ENCODE data around the gene ITIH4.

ITIH4 gene

DNA sequence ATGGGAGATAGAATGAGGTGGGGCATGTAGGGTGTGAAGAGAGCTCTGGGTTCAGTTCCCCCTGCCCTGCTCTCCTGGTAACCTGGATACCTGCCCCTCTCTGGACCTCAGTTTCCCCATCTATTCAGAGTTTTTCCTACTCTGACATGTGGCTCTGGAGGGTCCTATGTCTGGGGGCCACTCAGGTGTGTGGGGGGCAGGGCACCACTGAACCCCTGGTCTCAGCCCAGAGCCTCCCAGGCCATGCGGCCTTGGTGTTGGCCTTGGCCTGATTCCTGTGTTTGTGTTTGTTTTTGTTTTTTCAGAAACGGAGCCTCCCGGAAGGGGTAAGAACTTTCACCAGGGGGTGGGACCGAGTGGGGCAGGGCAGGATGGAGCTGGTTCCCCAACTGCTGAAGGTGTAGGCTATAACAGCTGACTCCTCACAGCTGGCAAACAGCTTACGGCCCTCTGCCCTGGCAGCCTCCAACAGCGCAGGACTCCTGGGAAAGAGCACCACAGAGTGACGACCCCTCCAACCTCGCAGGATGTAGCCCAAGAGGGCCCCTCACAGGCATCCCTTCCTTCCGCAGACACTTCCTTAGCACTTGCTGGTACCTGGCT is 35.1 kb downstream of the ITIH4 start:
- DNase-seq = no peak

DNA sequence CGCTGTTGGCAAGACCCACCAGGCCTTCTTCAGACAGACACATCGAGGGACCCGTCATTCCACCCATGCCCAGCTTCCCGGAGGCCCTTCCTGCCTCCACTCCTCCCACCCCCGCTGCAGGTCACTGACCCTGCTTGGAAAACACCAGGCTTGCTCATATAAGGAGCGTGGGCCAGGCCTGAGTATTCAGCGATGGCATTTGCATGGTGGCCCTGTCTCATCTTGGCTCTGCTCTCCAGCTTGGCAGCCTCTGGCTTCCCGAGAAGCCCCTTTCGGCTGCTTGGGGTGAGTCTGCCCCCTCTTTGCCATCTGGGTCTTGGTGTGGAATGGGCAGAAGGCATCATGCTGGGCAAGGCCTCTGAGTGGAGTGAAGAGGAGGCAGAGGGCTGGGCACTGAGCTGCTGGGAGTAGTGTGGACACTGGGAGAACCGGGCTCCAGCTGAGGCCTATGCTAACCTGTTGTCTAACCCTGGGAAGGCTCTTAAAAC is 35.8 kb downstream of the ITIH4 start, which contains the start of gene ITIH3:
TSS of gene ITIH3 (plus strand) at position 185 of the 488 bp plus-strand sequence. CDS start at position 193, 8 bp downstream.
- no peak for DNase-seq

DNA sequence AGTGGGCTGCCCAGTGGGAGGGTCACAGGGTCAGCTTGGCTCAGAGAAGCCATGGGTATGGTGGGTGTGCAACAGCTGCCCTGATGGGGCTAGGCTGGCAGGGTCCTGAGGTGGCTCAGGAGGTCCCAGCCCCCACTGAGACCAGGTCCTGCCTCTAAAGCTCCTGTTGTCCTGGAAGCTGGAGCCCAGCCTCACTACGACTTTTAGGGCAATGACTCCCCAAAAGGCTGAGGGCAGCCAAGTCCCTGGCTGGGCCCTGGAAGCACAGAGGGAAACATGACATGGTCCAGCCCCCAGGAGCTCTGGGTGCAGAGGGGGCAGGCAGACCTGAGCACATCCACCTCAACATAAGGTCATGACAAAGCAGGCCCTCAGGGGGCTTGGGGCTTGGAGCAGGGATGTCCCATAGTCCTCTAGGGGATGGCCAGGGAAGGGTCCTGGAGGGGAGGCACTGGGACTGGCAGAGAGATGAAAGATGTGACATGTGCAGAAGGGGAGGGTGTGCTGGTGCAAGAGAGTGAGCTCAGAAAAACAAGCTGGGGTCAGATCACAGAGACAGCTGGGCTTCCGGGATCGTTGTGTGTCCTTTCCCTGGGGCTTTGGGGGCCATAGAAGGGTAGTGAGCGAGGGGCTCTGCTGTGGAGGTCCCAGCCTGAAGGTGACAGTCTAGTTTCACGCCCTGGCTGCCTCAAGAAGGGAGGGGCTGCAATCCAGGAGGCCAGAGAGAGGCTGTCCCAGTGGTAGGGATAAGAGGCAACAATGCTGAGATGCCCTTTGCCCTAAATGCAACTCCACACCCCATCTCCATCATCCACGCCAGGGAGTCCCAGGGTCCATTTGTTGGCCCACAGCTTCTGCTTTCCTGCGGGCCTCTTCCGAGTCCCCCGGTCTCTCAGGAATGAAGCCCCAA is 36.5 kb downstream of the ITIH4 start:
- no peak for DNase-seq

DNA sequence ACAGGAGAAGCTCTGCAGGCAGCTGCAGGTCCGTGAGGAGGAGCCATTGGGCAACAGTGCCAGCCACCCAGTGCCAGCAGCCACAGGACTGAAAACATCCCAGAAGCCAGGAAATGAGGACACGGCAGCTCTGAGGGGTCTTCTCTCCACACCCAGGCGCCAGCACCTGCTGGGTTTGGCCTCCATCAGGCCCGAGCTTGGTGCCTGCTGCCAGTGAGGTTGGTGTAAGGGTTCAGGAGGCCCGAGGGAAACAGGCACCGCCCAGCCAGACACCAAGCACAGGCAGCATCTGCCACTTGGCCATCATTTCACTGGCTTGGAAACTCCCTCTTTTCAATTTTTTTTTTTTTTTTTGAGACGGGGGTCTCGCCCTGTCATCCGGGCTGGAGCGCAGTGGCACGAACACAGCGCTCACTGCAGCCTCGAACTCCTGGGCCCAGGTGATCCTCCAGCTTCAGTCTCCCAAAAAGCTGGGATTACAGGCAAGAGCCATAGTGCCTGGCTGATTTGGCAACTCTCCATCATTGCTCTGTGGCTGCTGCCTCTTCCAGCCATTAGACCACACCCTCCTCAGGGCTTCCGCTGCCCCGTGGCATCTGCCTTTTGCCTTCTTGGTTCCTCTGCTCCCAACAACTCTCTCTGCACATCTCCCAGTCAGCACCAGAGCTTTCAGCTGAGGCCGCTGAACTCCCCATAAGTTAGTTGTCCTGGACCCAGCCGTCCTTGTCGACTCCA is 37.3 kb downstream of the ITIH4 start:
- no peak for DNase-seq

DNA sequence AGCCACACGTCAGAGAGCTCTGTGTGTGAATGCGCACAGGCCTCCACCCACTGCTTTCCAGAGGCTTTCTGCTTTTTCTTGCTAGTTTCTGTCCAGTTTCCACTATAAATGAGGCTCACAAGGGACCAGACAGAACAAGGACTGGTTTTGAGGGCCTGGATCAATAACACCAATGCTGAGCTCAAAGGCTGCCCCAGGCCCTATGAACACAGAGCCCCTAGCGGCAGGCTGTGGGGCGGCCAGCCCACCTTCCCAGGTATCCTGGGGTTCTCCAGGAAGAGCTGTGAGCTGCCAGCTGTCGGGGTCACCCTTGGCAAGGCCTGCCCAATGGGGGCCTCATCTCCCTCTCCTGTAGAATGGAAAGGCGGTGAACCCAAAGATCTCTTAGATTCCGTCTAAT is 38.1 kb downstream of the ITIH4 start:
- no peak for DNase-seq

DNA sequence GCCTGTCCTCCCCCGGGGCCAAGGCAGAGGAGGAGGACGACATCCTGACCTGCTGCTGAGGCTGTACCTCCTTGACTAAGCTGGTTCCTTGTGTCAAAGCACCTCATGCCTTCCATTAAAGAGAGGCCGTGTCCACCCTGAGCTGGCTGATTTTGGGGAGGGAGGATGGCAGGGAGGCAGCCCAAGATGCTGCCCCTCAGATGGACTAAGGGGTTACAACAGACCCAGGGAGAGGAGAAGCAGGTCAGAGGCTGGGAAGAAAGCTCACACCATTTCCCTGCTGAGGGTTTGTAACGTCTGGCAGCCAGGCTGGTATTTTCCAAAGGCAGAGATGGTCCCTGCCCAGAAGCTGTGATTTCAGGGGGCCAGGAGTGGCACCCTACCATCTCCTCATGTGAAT is 38.5 kb downstream of the ITIH4 start:
- no peak for DNase-seq

DNA sequence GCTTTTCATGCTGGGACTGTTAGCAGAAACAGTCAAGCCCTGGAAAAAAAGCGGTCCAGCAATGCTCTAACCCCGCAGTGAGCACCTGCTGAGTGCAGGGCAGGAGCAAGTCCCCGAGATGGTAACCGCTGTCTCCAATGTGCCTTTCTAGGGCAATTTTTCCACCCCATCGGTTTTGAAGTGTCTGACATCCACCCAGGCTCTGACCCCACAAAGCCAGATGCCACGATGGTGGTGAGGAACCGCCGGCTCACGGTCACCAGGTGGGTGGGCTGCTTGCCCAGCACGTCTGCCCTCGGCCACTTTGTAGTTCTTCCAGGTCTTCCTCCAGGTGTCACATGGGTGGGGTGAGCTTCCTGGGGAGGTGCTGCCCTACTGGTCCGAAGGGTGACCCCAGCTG is 39.1 kb downstream of the ITIH4 start:
- no peak for DNase-seq

DNA sequence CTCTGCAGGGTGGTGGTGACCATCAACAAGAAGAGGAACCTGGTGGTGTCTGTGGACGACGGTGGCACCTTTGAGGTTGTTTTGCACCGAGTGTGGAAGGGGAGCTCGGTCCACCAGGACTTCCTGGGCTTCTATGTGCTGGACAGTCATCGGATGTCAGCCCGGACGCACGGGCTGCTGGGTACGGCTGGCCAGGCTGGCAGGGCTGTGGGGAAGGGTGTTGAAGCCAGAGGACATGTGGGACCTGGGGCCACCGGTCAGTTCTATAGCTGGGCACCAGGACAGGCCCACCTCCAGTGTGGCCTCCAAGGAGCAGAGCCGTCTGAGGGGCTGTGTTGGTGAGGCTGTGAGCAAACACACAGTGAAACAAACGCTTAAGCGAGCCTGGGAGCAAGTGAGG is 39.7 kb downstream of the ITIH4 start:
- no peak for DNase-seq

DNA sequence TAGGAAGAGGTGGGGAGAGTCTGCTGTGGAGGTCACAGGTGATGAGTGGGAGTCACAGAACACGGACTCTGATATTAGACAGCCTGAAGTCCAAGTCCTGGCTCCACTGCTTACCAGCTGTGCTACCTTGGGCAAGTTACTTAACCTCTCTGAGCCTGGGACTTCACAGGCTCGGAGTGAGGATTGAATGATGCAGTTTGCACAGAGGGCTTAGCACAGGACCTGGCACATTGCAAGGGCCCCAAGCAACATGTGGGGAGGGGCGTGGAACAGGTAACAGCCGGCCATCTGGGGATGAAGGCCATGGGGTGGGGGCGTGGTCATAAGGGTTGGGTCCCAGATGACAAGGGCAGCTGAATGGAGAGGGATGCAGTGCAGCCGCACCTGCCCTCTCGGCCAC is 40.1 kb downstream of the ITIH4 start:
- DNase-seq = no peak

DNA sequence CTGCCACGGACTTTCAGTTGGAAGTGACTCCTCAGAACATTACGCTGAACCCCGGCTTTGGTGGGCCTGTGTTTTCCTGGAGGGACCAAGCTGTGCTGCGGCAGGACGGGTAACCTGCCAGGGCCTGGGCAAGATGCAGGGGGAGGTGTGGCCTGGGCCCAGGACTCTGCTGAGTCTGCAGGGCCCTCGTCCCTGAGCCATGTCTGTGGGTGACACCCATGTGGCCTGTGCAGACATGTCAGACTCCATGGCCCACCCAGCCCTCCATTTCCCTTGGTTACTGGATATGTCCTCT is 40.8 kb downstream of the ITIH4 start:
- no peak for DNase-seq

DNA sequence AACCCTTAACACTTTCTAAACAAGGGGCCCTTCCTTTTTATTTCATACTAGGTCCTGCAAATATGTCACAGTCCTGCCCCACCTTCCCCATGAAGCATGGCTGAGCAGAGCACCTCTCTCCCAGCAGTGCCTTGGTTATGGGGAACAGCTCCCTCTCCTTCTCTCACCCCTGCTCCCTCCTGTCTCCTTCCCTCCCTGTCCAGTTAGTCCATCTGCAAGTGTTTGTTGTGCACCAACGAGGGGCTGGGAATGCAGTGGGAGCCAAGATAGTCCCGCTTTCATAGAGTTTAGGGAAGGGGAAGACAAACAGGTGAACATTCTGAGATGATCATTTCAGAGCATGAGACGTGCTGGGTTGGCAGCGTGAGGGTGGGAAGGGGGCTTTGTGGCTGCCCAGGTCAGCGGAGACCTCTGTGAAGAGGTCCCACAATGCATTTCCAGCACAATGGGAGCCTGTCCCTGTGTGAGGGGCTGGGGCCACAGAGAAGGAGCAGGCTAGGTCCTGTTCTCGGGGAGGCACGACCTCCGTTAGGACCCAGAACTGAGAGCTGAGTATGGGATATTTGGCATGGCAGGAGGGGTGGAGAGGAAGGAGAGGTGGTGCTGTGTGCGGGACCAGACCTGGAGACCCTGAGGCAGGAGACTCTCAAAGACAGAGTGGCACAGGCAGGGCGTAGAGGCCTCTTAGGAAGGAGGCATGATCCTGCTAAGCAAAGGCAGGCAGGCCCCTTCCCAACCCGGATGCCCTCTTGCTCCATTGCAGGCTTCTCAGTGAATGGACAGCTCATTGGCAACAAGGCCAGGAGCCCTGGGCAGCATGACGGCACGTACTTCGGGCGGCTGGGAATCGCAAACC is 41.4 kb downstream of the ITIH4 start:
- no peak for DNase-seq

DNA sequence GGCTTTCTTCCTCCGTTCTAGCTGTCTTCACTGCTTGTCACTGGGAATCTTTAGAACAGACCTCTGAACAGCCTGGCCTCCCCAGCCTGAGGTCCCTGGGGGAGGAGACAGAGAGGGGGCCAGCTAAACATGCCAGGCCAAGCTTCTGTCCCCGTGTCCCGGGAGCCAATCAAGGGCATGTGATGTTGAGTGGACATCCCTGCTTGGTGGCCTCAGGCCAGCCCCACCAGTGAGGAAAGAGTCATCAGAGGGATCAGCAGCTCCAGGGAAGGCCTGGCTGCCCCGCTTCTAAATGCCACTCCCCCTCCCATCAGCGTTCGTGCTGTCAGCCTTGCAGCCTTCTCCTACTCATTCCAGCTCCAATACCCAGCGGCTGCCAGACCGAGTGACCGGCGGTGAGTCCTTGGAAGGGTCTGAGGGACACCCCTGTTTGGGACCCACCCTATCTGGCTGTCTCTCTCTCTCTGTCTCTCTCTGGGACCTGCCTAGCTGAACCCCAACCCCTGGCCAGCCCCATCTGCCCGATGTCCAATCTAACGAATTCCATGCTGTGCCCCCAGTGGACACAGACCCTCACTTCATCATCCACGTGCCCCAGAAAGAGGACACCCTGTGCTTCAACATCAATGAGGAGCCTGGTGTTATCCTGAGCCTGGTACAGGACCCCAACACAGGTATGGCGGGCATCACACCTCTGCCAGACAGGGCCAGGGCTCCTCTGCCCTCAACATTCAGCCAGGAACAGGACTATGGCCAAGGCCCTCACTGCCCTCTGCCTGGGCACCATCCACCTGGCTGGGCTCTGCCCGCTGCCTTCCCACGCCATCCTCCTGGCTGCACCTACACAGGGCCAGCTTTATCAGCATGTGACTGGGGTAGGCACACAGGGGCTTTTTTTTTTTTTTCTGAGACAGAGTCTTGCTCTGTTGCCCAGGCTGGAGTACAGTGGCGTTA is 42.5 kb downstream of the ITIH4 start:
- no peak for DNase-seq

DNA sequence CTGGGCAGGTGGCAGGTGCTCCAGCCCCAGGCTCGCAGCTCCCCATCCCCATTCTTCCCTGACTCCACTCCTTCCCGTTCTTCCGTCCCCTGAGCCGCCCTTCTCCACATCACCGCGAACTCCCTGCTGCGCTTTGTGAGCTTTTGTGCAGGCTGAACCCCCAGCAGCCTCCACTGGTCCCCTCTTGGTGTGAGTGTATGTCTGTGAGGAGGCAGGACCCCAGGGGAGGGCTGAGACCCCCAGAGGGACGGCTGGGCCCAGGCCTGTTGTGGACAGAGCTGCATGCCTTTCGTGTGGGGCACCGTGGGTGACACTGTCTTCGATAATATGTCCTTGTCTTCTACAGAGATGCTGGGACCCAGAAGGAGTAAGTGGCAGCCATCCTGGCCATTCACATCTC is 43.2 kb downstream of the ITIH4 start:
- DNase-seq = no peak

DNA sequence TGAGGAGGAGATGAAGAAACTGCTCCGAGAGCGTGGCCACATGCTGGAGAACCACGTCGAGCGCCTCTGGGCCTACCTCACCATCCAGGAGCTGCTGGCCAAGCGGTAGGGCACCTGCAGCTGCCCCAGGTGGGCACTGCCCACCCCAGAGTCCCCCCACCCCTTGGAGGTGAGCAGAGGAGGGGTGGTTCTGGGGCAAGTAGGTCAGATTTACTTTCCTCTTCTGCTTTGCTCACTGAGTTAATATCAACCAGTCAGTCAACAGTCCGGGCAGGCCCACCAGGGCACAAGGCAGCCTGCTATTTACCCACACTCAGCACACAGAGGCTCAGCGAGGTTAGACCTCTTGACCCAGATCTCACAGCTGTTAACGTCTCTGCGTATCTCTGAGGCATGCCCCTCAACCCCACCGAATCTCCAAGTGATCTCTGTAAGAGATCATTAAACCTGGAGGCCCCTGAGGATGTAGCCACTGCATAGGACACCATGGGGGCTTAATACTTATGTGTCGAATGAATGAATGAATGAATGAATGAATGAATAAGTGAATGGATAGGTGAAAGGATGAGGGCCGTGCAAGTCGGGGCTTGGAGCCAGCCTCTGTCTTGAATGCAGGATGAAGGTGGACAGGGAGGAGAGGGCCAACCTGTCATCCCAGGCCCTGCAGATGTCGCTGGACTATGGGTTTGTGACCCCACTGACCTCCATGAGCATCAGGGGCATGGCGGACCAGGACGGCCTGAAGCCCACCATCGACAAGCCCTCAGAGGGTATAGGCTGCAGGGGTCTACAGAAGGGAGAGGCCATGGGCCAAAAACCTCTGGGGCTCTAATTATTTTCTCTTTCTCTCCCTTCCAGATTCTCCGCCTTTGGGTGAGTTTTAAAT is 43.9 kb downstream of the ITIH4 start:
- DNase-seq = no peak

DNA sequence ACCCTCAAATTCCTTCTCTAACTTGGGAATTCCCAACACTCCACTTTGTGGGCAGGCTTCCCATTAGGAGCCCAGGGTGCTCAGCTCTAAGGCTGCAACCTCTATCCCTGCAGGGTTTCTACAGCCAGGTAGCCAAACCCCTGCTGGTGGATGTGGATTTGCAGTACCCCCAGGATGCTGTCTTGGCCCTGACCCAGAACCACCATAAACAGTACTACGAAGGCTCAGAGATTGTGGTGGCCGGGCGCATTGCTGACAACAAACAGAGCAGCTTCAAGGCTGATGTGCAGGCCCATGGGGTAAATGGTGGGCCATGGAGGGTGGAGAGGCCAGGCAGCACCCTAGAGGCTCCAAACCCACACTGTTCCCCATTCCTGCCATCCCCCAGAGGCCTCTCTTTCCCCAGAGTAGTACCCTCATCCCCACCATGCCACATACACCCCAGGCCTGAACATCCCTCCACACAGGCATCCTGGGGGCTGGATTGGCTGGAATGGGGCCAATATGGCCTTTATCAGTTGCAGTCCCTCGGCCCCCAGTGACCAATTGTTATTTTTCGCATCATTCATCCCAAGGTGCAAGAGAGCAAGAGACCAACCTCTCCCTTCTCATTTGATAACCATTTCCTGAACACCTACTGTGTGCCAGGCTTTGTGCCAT is 45.4 kb downstream of the ITIH4 start:
- DNase-seq = no peak

DNA sequence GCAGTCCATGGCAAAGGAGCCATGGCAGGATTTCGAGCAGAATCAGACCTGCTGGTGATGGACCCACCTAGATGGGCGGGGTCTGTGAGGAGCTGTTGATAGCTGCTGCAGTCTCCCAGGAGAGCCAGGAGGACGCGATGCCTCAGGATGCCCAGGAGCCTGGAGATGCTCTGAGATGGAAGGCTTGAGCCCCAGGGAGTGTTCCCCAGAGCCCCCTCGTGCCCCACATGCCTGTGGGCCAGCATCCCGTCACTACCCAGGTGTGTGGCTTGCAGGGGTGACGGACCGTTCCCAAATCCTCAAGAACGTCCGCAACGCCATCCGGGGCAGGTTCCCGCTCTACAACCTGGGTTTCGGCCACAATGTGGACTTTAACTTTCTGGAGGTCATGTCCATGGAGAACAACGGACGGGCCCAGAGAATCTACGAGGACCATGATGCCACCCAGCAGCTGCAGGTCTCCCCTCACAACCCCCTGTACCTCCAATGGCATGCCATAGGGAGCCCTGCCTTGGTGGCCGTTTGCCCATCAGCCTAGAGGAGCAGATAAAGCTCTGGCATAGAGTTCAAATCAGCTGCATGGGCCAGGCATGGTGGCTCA is 46.4 kb downstream of the ITIH4 start:
- no peak for DNase-seq

DNA sequence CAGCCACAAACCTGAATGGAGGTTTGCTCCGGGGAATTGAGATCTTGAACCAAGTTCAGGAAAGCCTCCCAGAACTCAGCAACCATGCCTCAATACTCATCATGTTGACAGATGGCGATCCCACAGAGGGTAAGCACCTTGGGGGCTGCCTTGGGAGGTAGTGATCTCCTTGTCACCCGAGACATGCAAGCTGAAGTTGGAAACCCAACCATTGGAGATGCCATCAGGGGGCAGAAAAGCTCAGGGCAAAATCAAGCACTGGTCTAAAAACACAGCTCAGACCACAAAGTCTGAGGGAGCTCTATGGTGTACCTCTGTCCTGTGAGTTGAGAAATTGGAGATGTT is 47.3 kb downstream of the ITIH4 start:
- no peak for DNase-seq

DNA sequence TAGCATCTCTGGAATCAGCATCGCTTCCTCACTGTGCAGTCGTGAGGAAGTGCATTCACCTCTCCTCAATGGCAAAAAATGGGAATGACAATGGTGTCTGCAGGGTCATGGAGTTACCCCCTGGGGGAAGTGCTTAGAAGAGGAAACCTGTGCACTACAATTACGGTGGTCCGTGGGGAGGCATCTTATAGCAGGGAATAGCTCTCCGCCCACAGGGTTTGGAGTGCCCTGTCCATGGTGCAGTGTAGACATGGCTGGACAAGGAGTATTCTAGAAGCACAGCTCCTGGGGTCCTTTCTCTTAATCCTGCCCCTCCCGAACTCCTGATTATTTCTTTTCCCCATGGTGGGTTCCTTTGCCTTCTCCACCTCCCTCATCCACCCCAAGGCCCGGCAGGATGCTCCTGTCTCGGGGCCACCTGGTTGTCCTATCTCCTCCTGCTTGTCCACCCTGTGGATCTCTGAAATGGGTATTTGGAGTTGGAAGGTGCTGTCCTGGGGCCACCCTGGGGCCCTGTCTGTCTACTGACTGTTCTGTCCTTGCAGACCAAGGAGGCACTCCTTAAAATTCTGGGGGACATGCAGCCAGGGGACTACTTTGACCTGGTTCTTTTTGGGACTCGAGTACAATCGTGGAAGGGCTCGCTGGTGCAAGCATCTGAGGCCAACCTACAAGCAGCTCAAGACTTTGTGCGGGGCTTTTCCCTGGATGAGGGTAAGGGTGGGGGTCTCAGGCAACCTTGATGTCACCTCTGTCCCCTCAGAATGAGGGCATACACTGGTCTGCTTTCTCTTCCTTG is 47.9 kb downstream of the ITIH4 start:
- no peak for DNase-seq

DNA sequence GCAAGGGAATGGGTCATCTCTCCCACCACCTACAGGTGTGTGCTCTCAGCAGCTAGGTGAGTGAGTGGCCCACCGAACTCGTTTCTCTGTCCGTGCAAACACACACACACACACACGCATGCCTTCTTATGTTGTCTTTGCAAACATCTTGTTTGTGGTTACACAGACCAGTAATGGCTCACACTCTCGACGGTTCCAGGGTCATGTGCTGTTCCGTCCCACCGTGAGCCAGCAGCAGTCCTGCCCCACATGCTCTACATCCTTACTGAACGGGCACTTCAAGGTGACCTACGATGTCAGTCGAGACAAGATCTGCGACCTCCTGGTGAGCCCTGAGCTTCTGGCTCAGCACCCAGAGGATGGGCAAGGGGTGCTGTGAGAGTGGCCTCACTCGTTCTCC is 48.7 kb downstream of the ITIH4 start:
- no peak for DNase-seq
